OCI-LY3 (cell line): ENCODE results near the gene CABP4.

Experiments used
- H2AFZ ChIP-seq: fragments of 200-600, 300-600 bp; shearing (Covaris generic); 2 replicates; pipeline ENCODE4 v1.6.0; 2014; ENCODE audit warnings: antibody characterized with exemption, low read depth, low read length
- H3K27ac ChIP-seq: fragments of 200-600, 300-600 bp; sonication (generic); 2 replicates; pipeline ENCODE4 v1.5.1; 2014; ENCODE audit warnings: mild to moderate bottlenecking, low read length, moderate library complexity, mixed read lengths
- H3K27me3 ChIP-seq: fragments of 200-600, 300-600 bp; sonication (generic); 2 replicates; pipeline ENCODE4 v1.6.1; 2014; ENCODE audit warnings: low read depth, low read length, mixed read lengths
- H3K36me3 ChIP-seq: fragments of 200-600, 300-600 bp; sonication (generic); replicated peaks from 2 replicates; pipeline ENCODE3; 2014; ENCODE audit warnings: low read depth, low read length, mixed read lengths
- H3K4me1 ChIP-seq: fragments of 300-600, 200-600 bp; sonication (generic); 2 replicates; pipeline ENCODE4 v1.6.1; 2014; ENCODE audit warnings: low read length, mixed read lengths
- H3K4me2 ChIP-seq: fragments of 200-600, 300-600 bp; sonication (generic); 2 replicates; pipeline ENCODE4 v1.6.1; 2014; ENCODE audit warnings: low read length, mixed read lengths
- H3K4me3 ChIP-seq: fragments of 300-600, 200-600 bp; sonication (generic); 2 replicates; pipeline ENCODE4 v1.5.1; 2014; ENCODE audit warnings: antibody characterized with exemption, mild to moderate bottlenecking, low read length, moderate library complexity
- H3K79me2 ChIP-seq: fragments of 300-600, 200-600 bp; shearing (Covaris generic); 2 replicates; pipeline ENCODE4 v1.6.1; 2014; ENCODE audit warnings: mild to moderate bottlenecking, low read length, mixed read lengths
- H3K9ac ChIP-seq: fragments of 300-600, 200-600 bp; shearing (Covaris generic); 2 replicates; pipeline ENCODE4 v1.6.0; 2014; ENCODE audit warnings: mild to moderate bottlenecking, low read length, moderate library complexity
- H3K9me3 ChIP-seq: fragments of 200-600, 300-600 bp; shearing (Covaris generic); 2 replicates; pipeline ENCODE4 v1.6.1; 2014; ENCODE audit warnings: low read length, mixed read lengths; ENCODE audit not compliant: insufficient read depth
- H4K20me1 ChIP-seq: fragments of 200-600, 300-600 bp; sonication (generic); 2 replicates; pipeline ENCODE4 v1.6.1; 2016; ENCODE audit warnings: low read length, mixed read lengths; ENCODE audit not compliant: insufficient read depth
- EZH2phosphoT487 ChIP-seq: fragments of 200-600 bp; shearing (Covaris generic); IDR thresholded peaks from 2 replicates; pipeline ENCODE4 v1.6.1; 2018; ENCODE audit warnings: antibody characterized with exemption, mixed run types, low read depth
- TF ChIP-seq, protein P1 (sequence below): fragments of 200-600, 300-600 bp; sonication (generic); IDR thresholded peaks from 2 replicates; pipeline ENCODE4 v1.5.1; 2014; ENCODE audit warnings: antibody characterized with exemption, low read length, low read depth

CABP4 gene

DNA sequence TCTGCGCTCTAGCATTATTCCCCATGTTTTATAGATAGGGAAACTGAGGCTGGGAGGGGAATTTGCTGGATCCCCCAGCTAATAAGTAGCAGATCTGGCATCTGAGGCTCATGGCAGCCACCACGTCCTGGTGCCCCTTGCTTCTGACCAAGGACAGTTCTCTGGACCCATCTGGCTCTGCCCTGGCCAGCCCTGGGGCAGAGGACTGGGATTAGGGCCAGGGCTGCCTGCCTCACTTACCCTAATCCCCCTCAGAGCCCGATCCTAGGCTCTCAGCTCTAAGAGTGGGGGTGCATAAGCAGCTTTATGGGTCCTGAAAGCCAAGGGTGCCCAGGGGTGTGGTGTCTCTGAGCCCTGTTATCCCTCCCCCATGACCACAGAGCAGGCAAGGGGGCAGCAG, at the start of gene CABP4:
TSS of gene CABP4 (plus strand) at position 301 of the 400 bp plus-strand sequence. CDS start at position 371, 70 bp downstream.
- Histone ChIP-seq H3K36me3 (no peaks in the 10 kb centered on the region), H3K4me3 (no peak within 1 kb of the TSS), H3K4me2 (no peak within 1 kb of the TSS), H3K9ac (no peak within 1 kb of the TSS), H3K9me3 (peaks cover 4% of the 10 kb centered on the region; the same call in 1 of the 2 replicates), H3K79me2 (no peaks in the 10 kb centered on the region), H4K20me1 (no peaks in the 10 kb centered on the region), H2AFZ (no peak within 1 kb of the TSS), H3K27ac (no peak within 1 kb of the TSS), H3K27me3 (no peaks in the 10 kb centered on the region), H3K4me1 (peaks cover 14% of the 10 kb centered on the region)
- TF ChIP-seq, protein P1, sequence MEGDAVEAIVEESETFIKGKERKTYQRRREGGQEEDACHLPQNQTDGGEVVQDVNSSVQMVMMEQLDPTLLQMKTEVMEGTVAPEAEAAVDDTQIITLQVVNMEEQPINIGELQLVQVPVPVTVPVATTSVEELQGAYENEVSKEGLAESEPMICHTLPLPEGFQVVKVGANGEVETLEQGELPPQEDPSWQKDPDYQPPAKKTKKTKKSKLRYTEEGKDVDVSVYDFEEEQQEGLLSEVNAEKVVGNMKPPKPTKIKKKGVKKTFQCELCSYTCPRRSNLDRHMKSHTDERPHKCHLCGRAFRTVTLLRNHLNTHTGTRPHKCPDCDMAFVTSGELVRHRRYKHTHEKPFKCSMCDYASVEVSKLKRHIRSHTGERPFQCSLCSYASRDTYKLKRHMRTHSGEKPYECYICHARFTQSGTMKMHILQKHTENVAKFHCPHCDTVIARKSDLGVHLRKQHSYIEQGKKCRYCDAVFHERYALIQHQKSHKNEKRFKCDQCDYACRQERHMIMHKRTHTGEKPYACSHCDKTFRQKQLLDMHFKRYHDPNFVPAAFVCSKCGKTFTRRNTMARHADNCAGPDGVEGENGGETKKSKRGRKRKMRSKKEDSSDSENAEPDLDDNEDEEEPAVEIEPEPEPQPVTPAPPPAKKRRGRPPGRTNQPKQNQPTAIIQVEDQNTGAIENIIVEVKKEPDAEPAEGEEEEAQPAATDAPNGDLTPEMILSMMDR, result no peak

DNA sequence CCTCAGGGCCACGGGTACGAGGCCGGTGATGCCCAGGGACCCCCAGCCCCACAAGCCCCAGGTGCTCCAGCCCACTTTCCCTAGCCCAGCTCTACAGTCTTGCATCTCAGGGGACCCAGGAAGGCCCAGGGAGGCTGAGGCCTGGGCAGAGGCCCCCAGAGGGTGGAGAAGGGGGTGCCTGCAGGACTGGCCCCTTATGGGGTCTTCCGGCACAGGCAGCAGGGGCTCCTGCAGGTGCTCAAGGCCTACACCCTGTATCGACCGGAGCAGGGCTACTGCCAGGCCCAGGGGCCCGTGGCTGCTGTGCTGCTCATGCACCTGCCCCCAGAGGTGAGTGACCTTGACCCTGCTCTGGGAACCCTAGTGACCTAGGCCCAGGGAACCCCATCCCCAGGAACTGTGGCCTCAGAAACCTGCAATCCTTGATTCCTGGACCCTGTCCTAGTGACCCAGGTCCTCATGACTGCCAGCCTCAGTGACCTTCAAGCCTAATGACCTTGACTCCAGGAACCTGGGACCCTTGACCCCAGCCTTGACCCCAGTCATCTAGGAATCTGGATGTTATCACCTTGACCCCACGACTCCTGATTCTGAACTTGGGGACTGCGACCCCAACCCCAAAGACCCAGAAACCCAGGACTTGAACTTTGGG, 49.3 kb upstream of the CABP4 start:
- no peak overlapping the region for H2AFZ ChIP-seq
- no peak for TF ChIP-seq EZH2phosphoT487
- TF ChIP-seq, protein P1, result no peak
- H3K4me3 ChIP-seq, result no peak overlapping the region
- H3K79me2 ChIP-seq, result peaks cover 7% of the 10 kb centered on the region
- no peak overlapping the region for H3K27ac ChIP-seq
- H3K9ac ChIP-seq, result no peak overlapping the region
- peaks cover under 1% of the 10 kb centered on the region for H3K36me3 ChIP-seq
- H3K4me1 ChIP-seq, result peaks cover 49% of the 10 kb centered on the region
- H3K4me2 ChIP-seq, result no peak overlapping the region
- H3K9me3 ChIP-seq, result no peaks in the 10 kb centered on the region
- H4K20me1 ChIP-seq, result peaks cover 1% of the 10 kb centered on the region; the same call in 1 of the 2 replicates
- H3K27me3 ChIP-seq, result no peaks in the 10 kb centered on the region

DNA sequence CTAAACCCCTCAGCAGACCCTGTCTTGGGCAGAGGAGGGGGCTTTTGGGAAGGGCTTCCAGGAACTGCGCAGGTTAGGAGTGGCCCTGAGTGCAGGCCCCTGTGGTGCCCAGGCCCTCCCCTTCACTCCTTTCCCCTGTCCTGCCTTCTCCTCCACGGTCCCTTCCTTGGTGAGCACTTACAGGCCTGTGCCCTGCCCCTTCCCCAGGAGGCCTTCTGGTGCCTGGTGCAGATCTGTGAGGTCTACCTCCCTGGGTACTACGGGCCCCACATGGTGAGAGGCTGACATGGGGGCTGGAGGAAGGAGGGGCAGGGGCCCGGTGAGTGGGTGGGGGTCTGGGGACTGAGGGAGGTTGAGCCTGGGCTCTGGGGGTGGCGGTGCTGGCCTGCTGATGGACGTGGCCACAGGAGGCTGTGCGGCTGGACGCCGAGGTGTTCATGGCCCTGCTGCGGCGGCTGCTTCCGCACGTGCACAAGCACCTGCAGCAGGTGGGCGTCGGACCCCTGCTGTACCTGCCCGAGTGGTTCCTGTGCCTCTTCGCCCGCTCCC, 48.7 kb upstream of the CABP4 start:
- Histone ChIP-seq H3K4me1 (peaks cover 48% of the 10 kb centered on the region), H3K36me3 (no peaks in the 10 kb centered on the region), H3K27ac (no peak overlapping the region), H3K79me2 (no peaks in the 10 kb centered on the region; the same call in 1 of the 2 replicates), H3K9me3 (no peaks in the 10 kb centered on the region), H4K20me1 (no peaks in the 10 kb centered on the region), H2AFZ (no peak overlapping the region), H3K4me3 (no peak overlapping the region), H3K9ac (no peak overlapping the region), H3K27me3 (peaks cover 3% of the 10 kb centered on the region; the same call in 1 of the 2 replicates), H3K4me2 (no peak overlapping the region)
- no peak for TF ChIP-seq EZH2phosphoT487
- TF ChIP-seq, protein P1, result no peak

DNA sequence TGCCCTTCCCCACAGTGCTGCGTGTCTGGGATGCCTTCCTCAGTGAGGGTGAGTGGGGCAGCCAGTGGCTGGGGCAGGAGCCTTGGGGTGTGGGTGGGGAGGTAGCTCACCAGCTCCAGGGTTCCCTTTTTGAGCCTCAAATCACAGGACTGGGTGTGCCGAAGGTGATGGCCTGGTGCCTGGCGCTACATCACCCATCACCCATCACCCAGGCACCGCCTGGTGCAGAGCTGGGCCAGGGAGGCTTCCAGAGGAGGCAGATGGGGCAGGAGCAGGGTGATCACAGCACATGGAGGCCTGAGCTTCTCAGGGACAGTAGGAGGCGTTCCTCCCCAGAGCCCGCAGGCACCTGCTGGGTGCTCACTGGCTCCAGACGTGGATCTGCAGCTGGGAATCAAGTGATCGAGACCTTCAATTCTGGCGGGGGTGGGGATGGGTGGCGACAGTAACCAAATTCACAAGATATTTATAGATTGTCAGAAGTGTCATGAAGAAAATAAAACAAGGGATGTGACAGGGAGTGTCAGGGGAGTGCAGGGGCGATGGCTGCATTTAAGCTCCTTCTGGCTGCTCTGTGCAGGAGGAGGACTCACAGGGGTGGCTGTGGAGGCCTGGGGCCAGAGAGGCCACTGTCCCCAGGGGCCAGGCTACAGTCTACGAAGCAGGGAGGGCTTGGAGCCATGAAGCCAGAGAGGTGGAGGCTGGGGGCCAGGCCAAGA, 48.0 kb upstream of the CABP4 start:
- Histone ChIP-seq H3K79me2 (no peaks in the 10 kb centered on the region), H3K27ac (no peak overlapping the region), H3K36me3 (no peaks in the 10 kb centered on the region), H3K9ac (no peak overlapping the region), H4K20me1 (no peaks in the 10 kb centered on the region), H3K4me3 (no peak overlapping the region), H3K9me3 (no peaks in the 10 kb centered on the region), H3K27me3 (peaks cover 9% of the 10 kb centered on the region), H2AFZ (no peak overlapping the region), H3K4me1 (peaks cover 53% of the 10 kb centered on the region), H3K4me2 (no peak overlapping the region)
- TF ChIP-seq EZH2phosphoT487, result no peak
- TF ChIP-seq, protein P1, result peak; percentile 8; the same call in 1 of the 2 replicates
